VCaP (cell line): ENCODE data around the gene STAMBP.
"Not testable (repeated sequence)": the region's sequence is repeated elsewhere in the genome, so short reads cannot be mapped to it uniquely, and the experiment has no call there.

Experiments
- H3K27ac ChIP-seq: fragments of 450-650 bp; 2 replicates; pipeline ENCODE4 v1.5.1; 2017
- TF ChIP-seq, protein P1 (sequence below): fragments of 450-650 bp; conservative IDR thresholded peaks from 2 replicates; pipeline ENCODE4 v1.5.1; 2017; ENCODE audit warnings: mild to moderate bottlenecking, moderate library complexity

The STAMBP gene

DNA sequence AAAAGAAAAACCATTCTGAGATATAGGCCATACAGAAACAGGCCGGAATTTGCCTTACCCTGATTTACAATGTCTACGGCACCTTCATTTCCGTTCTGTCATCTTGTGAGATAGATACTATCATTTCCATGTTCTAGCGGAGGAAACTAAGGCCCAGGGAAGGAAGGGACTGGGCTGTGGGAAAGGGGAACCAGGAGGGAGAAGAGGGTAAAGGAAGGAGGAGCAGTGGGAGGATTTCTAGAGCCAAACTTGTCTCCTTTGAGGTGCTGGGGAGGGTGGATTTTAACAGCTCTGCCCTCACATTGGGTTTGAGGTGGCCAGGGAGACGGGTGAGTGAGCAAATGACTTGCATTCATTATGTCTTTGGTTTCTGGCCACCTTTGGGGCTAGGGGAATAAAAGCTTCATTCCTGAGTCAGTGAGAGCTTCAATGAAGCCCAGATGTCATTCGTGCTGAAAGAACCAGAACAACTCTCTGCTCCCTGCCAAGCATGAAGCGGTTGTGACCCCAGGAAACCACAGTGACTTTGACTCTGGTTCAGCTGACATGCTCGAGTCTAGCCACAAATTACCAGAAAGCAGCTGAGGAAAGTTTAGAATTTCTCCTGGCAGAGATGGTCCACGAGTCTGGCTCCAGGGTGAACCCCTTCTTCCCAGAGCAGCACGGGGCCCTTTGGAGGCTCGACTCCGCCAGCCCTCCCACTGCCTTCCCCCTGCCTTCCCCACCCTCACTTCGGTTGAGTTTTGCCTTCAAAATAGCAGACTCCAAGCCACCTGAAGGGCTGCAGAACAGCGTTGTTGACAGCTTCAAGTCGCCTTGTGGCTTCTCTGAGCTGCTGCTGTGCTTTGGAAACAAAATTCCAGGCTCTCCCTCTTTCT lies 67.8 kb downstream of the STAMBP start:
- TF ChIP-seq, protein P1, sequence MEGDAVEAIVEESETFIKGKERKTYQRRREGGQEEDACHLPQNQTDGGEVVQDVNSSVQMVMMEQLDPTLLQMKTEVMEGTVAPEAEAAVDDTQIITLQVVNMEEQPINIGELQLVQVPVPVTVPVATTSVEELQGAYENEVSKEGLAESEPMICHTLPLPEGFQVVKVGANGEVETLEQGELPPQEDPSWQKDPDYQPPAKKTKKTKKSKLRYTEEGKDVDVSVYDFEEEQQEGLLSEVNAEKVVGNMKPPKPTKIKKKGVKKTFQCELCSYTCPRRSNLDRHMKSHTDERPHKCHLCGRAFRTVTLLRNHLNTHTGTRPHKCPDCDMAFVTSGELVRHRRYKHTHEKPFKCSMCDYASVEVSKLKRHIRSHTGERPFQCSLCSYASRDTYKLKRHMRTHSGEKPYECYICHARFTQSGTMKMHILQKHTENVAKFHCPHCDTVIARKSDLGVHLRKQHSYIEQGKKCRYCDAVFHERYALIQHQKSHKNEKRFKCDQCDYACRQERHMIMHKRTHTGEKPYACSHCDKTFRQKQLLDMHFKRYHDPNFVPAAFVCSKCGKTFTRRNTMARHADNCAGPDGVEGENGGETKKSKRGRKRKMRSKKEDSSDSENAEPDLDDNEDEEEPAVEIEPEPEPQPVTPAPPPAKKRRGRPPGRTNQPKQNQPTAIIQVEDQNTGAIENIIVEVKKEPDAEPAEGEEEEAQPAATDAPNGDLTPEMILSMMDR: no peak
- no peak overlapping the region for H3K27ac ChIP-seq

DNA sequence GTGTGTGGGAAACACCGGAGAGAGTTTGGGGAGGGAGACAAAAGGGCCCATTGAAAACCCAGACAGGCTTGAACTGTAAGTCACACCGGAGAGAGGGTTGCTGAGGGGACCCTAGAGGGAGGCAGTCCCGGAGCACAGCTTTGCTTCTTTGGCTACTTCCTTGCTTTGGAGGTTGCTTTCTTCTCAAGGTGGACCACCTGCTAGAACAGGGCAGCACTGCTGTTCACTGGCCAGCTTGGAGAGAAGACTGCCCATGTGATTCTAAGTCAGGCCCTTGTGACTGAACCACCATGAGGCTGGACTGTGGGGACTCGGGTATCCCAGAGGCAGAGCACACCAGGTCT lies 68.5 kb downstream of the STAMBP start:
- H3K27ac ChIP-seq: no peak overlapping the region
- TF ChIP-seq, protein P1: no peak

DNA sequence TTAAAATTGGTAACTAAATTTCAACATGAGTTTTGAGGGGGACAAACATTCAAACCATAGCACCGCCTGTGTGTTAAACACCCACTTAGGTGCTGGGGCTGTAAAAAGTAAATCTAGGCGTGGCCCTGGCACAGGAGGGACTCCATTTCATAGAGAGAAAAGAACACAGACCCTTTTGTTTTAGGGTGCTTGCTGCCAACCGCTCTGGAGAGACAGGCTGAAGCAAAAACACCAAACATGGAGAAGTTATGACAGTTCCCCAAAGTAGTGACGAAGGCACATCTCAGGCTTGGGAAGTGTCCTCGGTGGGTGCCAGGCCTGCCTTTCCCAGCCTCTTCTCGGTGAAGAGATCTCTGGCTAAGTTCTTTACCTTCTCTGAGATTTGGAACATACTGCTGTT lies 69.2 kb downstream of the STAMBP start:
- TF ChIP-seq, protein P1: no peak
- no peak overlapping the region for H3K27ac ChIP-seq

DNA sequence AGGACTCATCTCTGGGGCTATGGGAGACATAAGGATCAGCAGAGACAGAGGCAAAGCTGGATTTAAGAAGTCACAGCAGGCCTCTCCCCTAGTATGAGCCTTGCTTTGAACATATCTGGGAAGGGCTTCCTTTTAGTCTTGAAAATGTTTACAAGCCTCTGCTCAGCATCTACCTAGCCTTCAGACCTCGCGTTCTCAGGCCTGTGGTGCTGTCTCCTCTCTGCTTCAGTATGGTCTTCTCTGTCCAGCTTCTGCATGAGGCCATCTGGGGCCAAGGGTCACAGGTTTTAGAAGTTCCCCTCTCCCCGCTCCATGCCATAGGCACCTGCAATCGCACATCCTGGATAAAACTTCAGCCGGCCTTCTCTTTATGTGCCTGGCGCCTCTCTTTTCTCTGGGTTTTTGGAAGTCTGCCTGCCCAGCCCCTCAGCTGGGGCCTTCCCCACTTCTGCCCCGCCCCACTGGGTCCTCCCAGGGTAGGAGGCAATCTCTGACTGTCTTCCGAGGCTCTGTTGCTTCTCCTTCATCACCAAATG lies 71.1 kb downstream of the STAMBP start:
- no peak overlapping the region for H3K27ac ChIP-seq
- TF ChIP-seq, protein P1: no peak

DNA sequence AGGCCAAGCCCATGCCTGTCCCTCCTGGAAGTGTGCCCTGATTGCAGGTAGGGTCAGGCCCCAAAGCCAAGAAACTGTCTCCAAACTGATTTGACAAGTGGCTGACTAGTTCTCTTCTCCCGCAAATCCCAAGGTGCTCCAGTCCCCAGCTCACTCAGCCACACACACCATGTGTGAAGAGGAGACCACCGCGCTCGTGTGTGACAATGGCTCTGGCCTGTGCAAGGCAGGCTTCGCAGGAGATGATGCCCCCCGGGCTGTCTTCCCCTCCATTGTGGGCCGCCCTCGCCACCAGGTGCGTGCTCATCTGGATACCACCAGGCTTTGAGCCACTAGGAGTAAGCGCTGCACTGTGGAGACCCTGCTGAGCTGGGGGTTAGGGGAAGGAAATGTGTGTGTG lies 72.4 kb downstream of the STAMBP start:
- no peak overlapping the region for H3K27ac ChIP-seq
- TF ChIP-seq, protein P1: no peak

DNA sequence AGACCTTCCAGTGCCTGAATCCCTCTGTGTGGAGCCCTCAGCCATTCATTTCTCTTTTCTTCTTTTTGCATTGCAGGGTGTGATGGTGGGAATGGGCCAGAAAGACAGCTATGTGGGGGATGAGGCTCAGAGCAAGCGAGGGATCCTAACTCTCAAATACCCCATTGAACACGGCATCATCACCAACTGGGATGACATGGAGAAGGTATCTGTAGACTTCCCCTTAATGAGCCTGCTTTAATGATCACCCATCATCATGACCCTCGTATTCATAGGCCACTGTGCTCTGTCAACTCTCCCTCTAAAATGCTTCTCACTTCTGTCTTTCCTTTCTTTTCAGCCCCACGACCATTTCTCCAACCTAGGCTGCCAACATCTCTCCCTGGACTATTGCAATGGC lies 73.5 kb downstream of the STAMBP start:
- no peak overlapping the region for H3K27ac ChIP-seq
- TF ChIP-seq, protein P1: no peak

DNA sequence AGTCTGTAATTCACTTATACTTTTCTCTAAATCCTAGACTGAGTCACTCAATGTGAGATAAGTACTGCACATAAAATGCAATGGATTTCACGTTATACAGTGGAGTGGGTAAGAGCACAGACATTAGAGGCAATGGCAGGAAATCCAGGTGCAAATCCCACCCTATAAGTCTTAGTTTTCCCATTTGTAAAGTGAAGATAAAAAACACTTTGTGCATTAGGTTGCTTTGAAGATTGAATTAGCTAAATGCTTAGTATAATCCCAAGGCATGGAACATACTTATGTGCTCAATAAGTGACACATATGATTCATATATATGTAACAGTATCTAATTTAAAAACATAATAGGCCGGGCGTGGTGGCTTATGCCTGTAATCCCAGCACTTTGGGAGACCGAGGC lies 74.6 kb downstream of the STAMBP start:
- no peak overlapping the region for H3K27ac ChIP-seq
- TF ChIP-seq, protein P1: no peak

DNA sequence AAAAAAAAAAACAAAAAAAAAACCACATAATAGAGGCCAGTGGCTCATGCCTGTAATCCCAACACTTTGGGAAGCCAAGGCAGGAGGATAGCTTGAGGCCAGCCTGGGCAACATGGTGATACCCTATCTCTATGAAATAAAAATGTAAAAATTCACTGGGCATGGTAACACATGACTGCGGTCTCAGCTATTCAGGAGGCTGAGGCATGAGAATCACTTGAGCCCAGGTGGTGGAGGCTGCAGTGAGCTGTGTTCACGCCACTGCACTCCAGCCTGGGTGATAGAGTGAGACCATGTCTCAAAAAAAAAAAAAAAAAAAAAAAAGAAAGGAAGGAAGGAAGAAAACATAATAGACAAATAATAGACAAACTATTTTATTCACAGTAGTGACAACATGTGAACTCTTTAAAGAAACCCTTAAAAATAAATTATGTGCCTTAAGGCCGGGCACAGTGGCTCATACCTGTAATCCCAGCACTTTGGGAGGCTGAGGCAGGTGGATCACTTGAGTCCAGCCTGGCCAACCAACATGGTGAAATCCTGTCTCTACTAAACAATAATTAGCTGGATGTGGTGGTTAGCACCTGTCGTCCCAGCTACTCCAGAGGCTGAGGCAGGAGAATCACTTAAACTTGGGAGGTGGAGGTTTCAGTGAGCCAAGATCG lies 75.3 kb downstream of the STAMBP start:
- not testable (repeated sequence) for H3K27ac ChIP-seq
